NCI-H226 (cell line): ENCODE measurements around the gene LOXL1.
A peak's percentile ranks its signal among the peaks of the same experiment; 100 is the strongest.

Experiments
- DNase-seq: peaks from one replicate; pipeline ENCODE4 v3.0.0-alpha.2; 2015

Gene LOXL1

GRCh38 chr15:73994912-73995622 lies 68.8 kb downstream of the LOXL1 start:
- peak; percentile 68 for DNase-seq

DNA sequence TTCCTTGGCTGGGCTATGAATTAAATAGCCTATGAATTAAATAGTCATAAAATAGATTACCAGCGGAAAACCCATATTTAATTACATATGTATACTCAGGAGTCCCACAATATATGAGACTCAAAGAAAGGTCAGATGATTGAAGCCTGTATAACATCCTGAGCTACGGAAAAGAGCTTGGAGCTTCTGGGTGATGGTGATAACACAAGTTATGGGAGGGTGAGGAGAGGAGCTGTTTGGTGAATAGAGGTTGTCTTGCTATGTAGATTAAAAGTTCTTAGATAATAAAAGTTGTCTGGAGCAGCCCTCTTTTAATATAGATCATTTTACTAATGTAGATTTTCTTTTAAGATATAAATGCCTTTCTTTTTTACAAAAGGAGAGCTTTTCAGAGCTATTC lies 70.0 kb downstream of the LOXL1 start:
- DNase-seq, result no peak

- no peak for DNase-seq
Observed at GRCh38 chr15:73996939-73997338, 70.7 kb downstream of the LOXL1 start.

DNA sequence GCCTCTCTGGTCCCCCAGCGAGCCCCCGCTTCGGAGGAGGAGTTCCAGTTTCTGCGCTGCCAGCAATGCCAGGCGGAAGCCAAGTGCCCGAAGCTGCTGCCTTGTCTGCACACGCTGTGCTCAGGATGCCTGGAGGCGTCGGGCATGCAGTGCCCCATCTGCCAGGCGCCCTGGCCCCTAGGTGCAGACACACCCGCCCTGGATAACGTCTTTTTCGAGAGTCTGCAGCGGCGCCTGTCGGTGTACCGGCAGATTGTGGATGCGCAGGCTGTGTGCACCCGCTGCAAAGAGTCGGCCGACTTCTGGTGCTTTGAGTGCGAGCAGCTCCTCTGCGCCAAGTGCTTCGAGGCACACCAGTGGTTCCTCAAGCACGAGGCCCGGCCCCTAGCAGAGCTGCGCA lies 71.7 kb downstream of the LOXL1 start:
- no peak for DNase-seq
